ENCODE measurements around the gene TTC7B.

Gene TTC7B

DNA sequence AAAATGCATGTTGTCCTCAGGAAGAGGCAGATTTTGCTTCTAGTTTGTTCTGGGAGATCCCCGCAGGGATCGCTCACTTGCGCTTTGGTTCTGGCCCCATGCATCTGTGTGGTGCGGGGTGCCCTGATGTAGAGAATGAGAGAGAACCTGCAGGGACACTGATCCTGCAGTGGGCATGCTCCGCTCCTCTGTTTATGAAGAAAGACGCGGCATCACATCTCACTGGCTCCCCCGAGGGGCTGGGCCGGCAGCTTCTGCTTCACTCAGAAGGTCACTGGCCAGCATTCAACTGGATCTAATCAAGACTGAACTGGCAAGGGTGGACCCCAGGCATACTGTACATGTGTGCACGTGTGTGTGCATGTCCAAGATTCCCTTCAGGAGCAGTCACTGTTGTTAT, 255.2 kb downstream of the TTC7B start:
- no peaks in the 10 kb centered on the region for H3K27me3 ChIP-seq (ENCODE audit: insufficient read depth, low read length, poor library complexity)
- H3K36me3 ChIP-seq (ENCODE audit: insufficient read depth, low read length), result no peaks in the 10 kb centered on the region
- no peaks in the 10 kb centered on the region for H3K9me3 ChIP-seq (ENCODE audit: insufficient read depth, low read length, severe bottlenecking)
- no peaks in the 10 kb centered on the region for H4K20me1 ChIP-seq (ENCODE audit: insufficient read depth, low read length)
- no peak overlapping the region for H3K4me3 ChIP-seq (ENCODE audit: low read depth in 1 of 2, low read length in 2 of 2)
- ATAC-seq (ENCODE audit: insufficient read depth, low read depth) (no peak), DNase-seq (no peak)
- no peaks in the 10 kb centered on the region for H3K79me2 ChIP-seq (ENCODE audit: insufficient read depth, low read length)
- no peak overlapping the region for H2AFZ ChIP-seq (ENCODE audit: low read depth, low read length)
- no peaks in the 10 kb centered on the region for H3K4me1 ChIP-seq (ENCODE audit: insufficient read depth, low read length)
- TF ChIP-seq EZH2 (IDR thresholded peaks at IDR 0.05; ENCODE audit: borderline replicate concordance, low read depth, low read length, severe bottlenecking), result no peak
- TF ChIP-seq, protein P1, sequence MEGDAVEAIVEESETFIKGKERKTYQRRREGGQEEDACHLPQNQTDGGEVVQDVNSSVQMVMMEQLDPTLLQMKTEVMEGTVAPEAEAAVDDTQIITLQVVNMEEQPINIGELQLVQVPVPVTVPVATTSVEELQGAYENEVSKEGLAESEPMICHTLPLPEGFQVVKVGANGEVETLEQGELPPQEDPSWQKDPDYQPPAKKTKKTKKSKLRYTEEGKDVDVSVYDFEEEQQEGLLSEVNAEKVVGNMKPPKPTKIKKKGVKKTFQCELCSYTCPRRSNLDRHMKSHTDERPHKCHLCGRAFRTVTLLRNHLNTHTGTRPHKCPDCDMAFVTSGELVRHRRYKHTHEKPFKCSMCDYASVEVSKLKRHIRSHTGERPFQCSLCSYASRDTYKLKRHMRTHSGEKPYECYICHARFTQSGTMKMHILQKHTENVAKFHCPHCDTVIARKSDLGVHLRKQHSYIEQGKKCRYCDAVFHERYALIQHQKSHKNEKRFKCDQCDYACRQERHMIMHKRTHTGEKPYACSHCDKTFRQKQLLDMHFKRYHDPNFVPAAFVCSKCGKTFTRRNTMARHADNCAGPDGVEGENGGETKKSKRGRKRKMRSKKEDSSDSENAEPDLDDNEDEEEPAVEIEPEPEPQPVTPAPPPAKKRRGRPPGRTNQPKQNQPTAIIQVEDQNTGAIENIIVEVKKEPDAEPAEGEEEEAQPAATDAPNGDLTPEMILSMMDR (IDR thresholded peaks at IDR 0.05; ENCODE audit: borderline replicate concordance, extremely low read depth, low read length, poor library complexity, severe bottlenecking), result no peak
- no peak overlapping the region for H3K27ac ChIP-seq (ENCODE audit: low read length)
- no peak overlapping the region for H3K4me2 ChIP-seq (ENCODE audit: insufficient read depth, low read length)
- no peak overlapping the region for H3K9ac ChIP-seq (ENCODE audit: low read depth, low read length)

DNA sequence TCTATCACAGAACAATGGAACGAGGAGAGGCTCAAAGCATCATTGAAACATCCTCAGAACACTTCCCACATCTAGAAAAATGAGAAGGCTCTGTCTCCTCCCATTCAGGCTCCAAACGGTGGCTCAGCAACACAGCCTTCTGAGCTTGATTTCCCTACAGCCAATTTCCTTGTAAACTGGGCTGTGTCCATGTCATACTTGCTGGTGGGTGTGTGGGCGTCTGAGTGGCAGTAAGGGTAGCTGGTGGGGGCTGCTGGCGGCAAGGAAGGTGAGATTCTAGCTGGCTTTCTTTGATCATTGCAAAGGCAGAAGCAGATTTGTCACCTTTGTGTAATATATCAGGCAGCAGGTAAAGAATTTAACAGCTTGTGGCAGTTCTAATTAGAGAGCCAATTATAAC, 255.7 kb downstream of the TTC7B start:
- no peaks in the 10 kb centered on the region for H3K27me3 ChIP-seq (ENCODE audit: insufficient read depth, low read length, poor library complexity)
- no peak overlapping the region for H3K4me3 ChIP-seq (ENCODE audit: low read depth in 1 of 2, low read length in 2 of 2)
- no peak overlapping the region for H3K27ac ChIP-seq (ENCODE audit: low read length)
- H3K4me2 ChIP-seq (ENCODE audit: insufficient read depth, low read length), result no peak overlapping the region
- no peak for DNase-seq
- H3K36me3 ChIP-seq (ENCODE audit: insufficient read depth, low read length), result no peaks in the 10 kb centered on the region
- H2AFZ ChIP-seq (ENCODE audit: low read depth, low read length), result no peak overlapping the region
- H3K9me3 ChIP-seq (ENCODE audit: insufficient read depth, low read length, severe bottlenecking), result no peaks in the 10 kb centered on the region
- H4K20me1 ChIP-seq (ENCODE audit: insufficient read depth, low read length), result no peaks in the 10 kb centered on the region
- TF ChIP-seq, protein P1 (IDR thresholded peaks at IDR 0.05; ENCODE audit: borderline replicate concordance, extremely low read depth, low read length, poor library complexity, severe bottlenecking), result no peak
- TF ChIP-seq EZH2 (IDR thresholded peaks at IDR 0.05; ENCODE audit: borderline replicate concordance, low read depth, low read length, severe bottlenecking), result no peak
- no peak for ATAC-seq (ENCODE audit: insufficient read depth, low read depth)
- no peaks in the 10 kb centered on the region for H3K4me1 ChIP-seq (ENCODE audit: insufficient read depth, low read length)
- no peak overlapping the region for H3K9ac ChIP-seq (ENCODE audit: low read depth, low read length)
- no peaks in the 10 kb centered on the region for H3K79me2 ChIP-seq (ENCODE audit: insufficient read depth, low read length)

- Histone ChIP-seq H3K79me2 (ENCODE audit: insufficient read depth, low read length) (no peaks in the 10 kb centered on the region), H3K4me1 (ENCODE audit: insufficient read depth, low read length) (no peaks in the 10 kb centered on the region), H4K20me1 (ENCODE audit: insufficient read depth, low read length) (no peaks in the 10 kb centered on the region), H3K4me2 (ENCODE audit: insufficient read depth, low read length) (no peak overlapping the region), H3K9ac (ENCODE audit: low read depth, low read length) (no peak overlapping the region), H2AFZ (ENCODE audit: low read depth, low read length) (no peak overlapping the region), H3K27ac (ENCODE audit: low read length) (no peak overlapping the region), H3K27me3 (ENCODE audit: insufficient read depth, low read length, poor library complexity) (no peaks in the 10 kb centered on the region), H3K36me3 (ENCODE audit: insufficient read depth, low read length) (no peaks in the 10 kb centered on the region), H3K4me3 (ENCODE audit: low read depth in 1 of 2, low read length in 2 of 2) (no peak overlapping the region), H3K9me3 (ENCODE audit: insufficient read depth, low read length, severe bottlenecking) (no peaks in the 10 kb centered on the region)
- TF ChIP-seq, protein P1 (IDR thresholded peaks at IDR 0.05; ENCODE audit: borderline replicate concordance, extremely low read depth, low read length, poor library complexity, severe bottlenecking), result no peak
- no peak for TF ChIP-seq EZH2 (IDR thresholded peaks at IDR 0.05; ENCODE audit: borderline replicate concordance, low read depth, low read length, severe bottlenecking)
- no peak for DNase-seq
- ATAC-seq (ENCODE audit: insufficient read depth, low read depth), result no peak
These were observed 256.3 kb downstream of the TTC7B start for GRCh38 chr14:90559811-90560492.
